CD14-positive monocyte (primary cell): ENCODE data around the gene LAMA3. TPM values are rescaled to one million over a fixed set of nuclear protein-coding genes. Genes with fewer than 3 reads are reported as not detected.

Source experiments
- DNase-seq, 3 donors: peaks; one replicate each; pipeline ENCODE4 v3.0.0-alpha.2; 2011 to 2022
- H2AFZ ChIP-seq: 2 replicates; pipeline ENCODE4 v1.6.0; 2012; ENCODE audit warnings: mild to moderate bottlenecking, low read depth, low read length, inconsistent platforms; ENCODE audit not compliant: insufficient read depth, poor library complexity, severe bottlenecking
- H3K27ac ChIP-seq, 2 donors: 1 replicate in 1 of 2; 2 replicates in 1 of 2; pipeline ENCODE4 v1.5.1; 2012 to 2013; ENCODE audit warnings: low read length in 2 of 2, control low read depth in 1 of 2, inconsistent platforms in 1 of 2, low read depth in 1 of 2, mild to moderate bottlenecking in 1 of 2
- H3K27me3 ChIP-seq, 2 donors: one replicate each; pipeline versions ENCODE4 v1.6.0 to v1.6.1; 2011 to 2013; ENCODE audit warnings: low read length in 2 of 2; ENCODE audit not compliant: control insufficient read depth in 2 of 2, insufficient read depth in 2 of 2
- H3K36me3 ChIP-seq, 2 donors: replicated peaks in 1 of 2; 1 replicate in 1 of 2; 2 replicates in 1 of 2; pipeline versions ENCODE4 v1.5.1 to v1.6.1; 2012 to 2013; ENCODE audit warnings: low read length in 2 of 2, control low read depth in 1 of 2, inconsistent platforms in 1 of 2, mild to moderate bottlenecking in 1 of 2; ENCODE audit not compliant: insufficient read depth in 2 of 2, control insufficient read depth in 1 of 2
- H3K4me1 ChIP-seq, 2 donors: 1 replicate in 1 of 2; 2 replicates in 1 of 2; pipeline versions ENCODE4 v1.5.1 to v1.6.1; 2012 to 2013; ENCODE audit warnings: low read length in 2 of 2, control low read depth in 1 of 2, inconsistent platforms in 1 of 2, mild to moderate bottlenecking in 1 of 2, moderate library complexity in 1 of 2; ENCODE audit not compliant: insufficient read depth in 2 of 2, control insufficient read depth in 1 of 2
- H3K4me2 ChIP-seq: replicated peaks from 2 replicates; pipeline ENCODE3; 2012; ENCODE audit warnings: low read length, moderate library complexity, mild to moderate bottlenecking; ENCODE audit not compliant: poor library complexity, severe bottlenecking; ENCODE audit errors: extremely low read depth
- H3K4me3 ChIP-seq, 3 experiments: fragments of 200-600 bp in 1 of 3; sonication (generic) in 1 of 3; replicated peaks in 1 of 3; 1 replicate in 2 of 3; 2 replicates in 1 of 3; pipeline ENCODE4 v1.5.1; 2011 to 2013; ENCODE audit warnings: low read length in 3 of 3, mild to moderate bottlenecking in 3 of 3, control low read depth in 2 of 3, low read depth in 2 of 3, inconsistent platforms in 1 of 3, moderate library complexity in 1 of 3
- H3K79me2 ChIP-seq: 2 replicates; pipeline ENCODE4 v1.6.0; 2012; ENCODE audit warnings: mild to moderate bottlenecking, control low read depth, inconsistent platforms, low read length, moderate library complexity; ENCODE audit not compliant: insufficient read depth
- H3K9ac ChIP-seq: 2 replicates; pipeline ENCODE4 v1.6.0; 2017; ENCODE audit warnings: low read length, mild to moderate bottlenecking; ENCODE audit not compliant: insufficient read depth, poor library complexity, severe bottlenecking
- H3K9me3 ChIP-seq, 2 donors: replicated peaks in 1 of 2; 1 replicate in 1 of 2; 2 replicates in 1 of 2; pipeline versions ENCODE4 v1.5.1 to v1.6.1; 2012 to 2013; ENCODE audit warnings: low read length in 2 of 2, control low read depth in 1 of 2; ENCODE audit not compliant: control insufficient read depth in 1 of 2, insufficient read depth in 1 of 2
- H4K20me1 ChIP-seq: 2 replicates; pipeline ENCODE4 v1.6.0; 2012; ENCODE audit warnings: mild to moderate bottlenecking, low read length, control low read depth, moderate library complexity; ENCODE audit not compliant: insufficient read depth
- H3K27ac Mint-ChIP-seq, 7 donors: one replicate each; pipeline ENCODE4 v1.8.0; 2020; ENCODE audit warnings: mild to moderate bottlenecking in 7 of 7, mixed read lengths in 7 of 7, moderate library complexity in 6 of 7, inconsistent platforms in 2 of 7
- H3K27me3 Mint-ChIP-seq, 3 donors: one replicate each; pipeline ENCODE4 v1.8.0; 2021 to 2022; ENCODE audit warnings: low read depth in 3 of 3, mild to moderate bottlenecking in 3 of 3, mixed read lengths in 3 of 3, moderate library complexity in 3 of 3, inconsistent platforms in 1 of 3
- H3K36me3 Mint-ChIP-seq, 2 donors: one replicate each; pipeline ENCODE4 v1.8.0; 2020; ENCODE audit warnings: mixed read lengths in 2 of 2, inconsistent platforms in 1 of 2, mild to moderate bottlenecking in 1 of 2
- H3K4me1 Mint-ChIP-seq: one replicate; pipeline ENCODE4 v1.8.0; 2020; ENCODE audit warnings: mild to moderate bottlenecking, mixed read lengths
- H3K4me3 Mint-ChIP-seq, 2 donors: one replicate each; pipeline ENCODE4 v1.8.0; 2020; ENCODE audit warnings: mild to moderate bottlenecking in 2 of 2, mixed read lengths in 2 of 2, moderate library complexity in 1 of 2
- H3K9me3 Mint-ChIP-seq, 7 donors: one replicate each; pipeline ENCODE4 v1.8.0; 2020 to 2022; ENCODE audit warnings: mixed read lengths in 7 of 7, mild to moderate bottlenecking in 6 of 7, moderate library complexity in 6 of 7, inconsistent platforms in 2 of 7
- CTCF ChIP-seq: fragments of 200-600 bp; IDR thresholded peaks from one replicate; pipeline ENCODE4 v1.8.0; 2022; ENCODE audit warnings: antibody characterized with exemption, mild to moderate bottlenecking
- WGBS: methylation state at CpG from one replicate; pipeline ENCODE4 v1.1.5; 2013; ENCODE audit warnings: missing lambda C conversion rate; ENCODE audit not compliant: insufficient coverage; 5-methylcytosine and 5-hydroxymethylcytosine counted together
- intact Hi-C, 2 donors: fragments of 100-400 bp; cut with micrococcal nuclease; formaldehyde crosslinking; loops; one replicate each; pipeline versions ENCODE4 v1.15.0 to v1.15.1; 2023
- polyA plus RNA-seq, 3 donors: library from polyadenylated mRNA; depleted of rRNA in 1 of 3; unstranded in 2 of 3; stranded (reverse) in 1 of 3; fragments of 300-500 nt in 2 of 3; fragments of >200 nt in 1 of 3; fragmentation: Illumina TruSeq in 2 of 3; gene quantifications; 1 replicate in 2 of 3; 2 replicates in 1 of 3; pipeline ENCODE4 v1.2.3, GENCODE V29; 2012 to 2021

Gene LAMA3
- polyA plus RNA-seq, 3 donors, result not detected

GRCh38 chr18:23986600-23987359, 297.5 kb downstream of the LAMA3 start:
- H3K27me3 Mint-ChIP-seq, result peaks cover 0 to 4% (median 0%) of the 10 kb centered on the region in 3 donors
- intact Hi-C loops, result no loop called here
- no peaks in the 10 kb centered on the region for H3K36me3 ChIP-seq
- no peak overlapping the region for H3K4me3 ChIP-seq
- no peaks in the 10 kb centered on the region for H3K79me2 ChIP-seq
- no peak for DNase-seq
- H3K9me3 ChIP-seq, result no peaks in the 10 kb centered on the region
- H3K9me3 Mint-ChIP-seq, result peaks cover 0 to 2% (median 0%) of the 10 kb centered on the region in 7 donors
- no peak overlapping the region for H3K4me3 Mint-ChIP-seq
- TF ChIP-seq CTCF, result no peak
- H3K4me1 Mint-ChIP-seq, result no peaks in the 10 kb centered on the region
- H3K27ac ChIP-seq, result no peak overlapping the region
- H2AFZ ChIP-seq, result no peak overlapping the region
- peaks cover 0 to 3% of the 10 kb centered on the region in 2 donors for H3K36me3 Mint-ChIP-seq
- H3K27me3 ChIP-seq, result no peaks in the 10 kb centered on the region
- H3K4me2 ChIP-seq, result no peak overlapping the region
- H3K4me1 ChIP-seq, result no peaks in the 10 kb centered on the region
- H4K20me1 ChIP-seq, result no peaks in the 10 kb centered on the region
- no peak overlapping the region for H3K27ac Mint-ChIP-seq
- no peak overlapping the region for H3K9ac ChIP-seq

GRCh38 chr18:23990474-23991410, 301.5 kb downstream of the LAMA3 start:
- H3K4me3 ChIP-seq, result no peak overlapping the region
- H2AFZ ChIP-seq, result no peak overlapping the region
- H3K4me1 ChIP-seq, result no peaks in the 10 kb centered on the region
- no peak for DNase-seq
- H3K4me1 Mint-ChIP-seq, result no peaks in the 10 kb centered on the region
- intact Hi-C loops, result no loop called here
- peaks cover 0 to 4% (median 0%) of the 10 kb centered on the region in 3 donors for H3K27me3 Mint-ChIP-seq
- no peaks in the 10 kb centered on the region for H4K20me1 ChIP-seq
- no peaks in the 10 kb centered on the region for H3K27me3 ChIP-seq
- no peak for TF ChIP-seq CTCF
- no peaks in the 10 kb centered on the region for H3K9me3 ChIP-seq
- no peaks in the 10 kb centered on the region for H3K79me2 ChIP-seq
- peaks cover 0 to 3% of the 10 kb centered on the region in 2 donors for H3K36me3 Mint-ChIP-seq
- 100% methylated on average over 2 of the region's 6 CpGs for WGBS
- no peak overlapping the region for H3K9ac ChIP-seq
- H3K27ac Mint-ChIP-seq, result no peak overlapping the region
- H3K27ac ChIP-seq, result no peak overlapping the region
- H3K4me2 ChIP-seq, result no peak overlapping the region
- H3K4me3 Mint-ChIP-seq, result no peak overlapping the region
- no peaks in the 10 kb centered on the region for H3K36me3 ChIP-seq
- H3K9me3 Mint-ChIP-seq, result peaks cover 0 to 2% (median 0%) of the 10 kb centered on the region in 7 donors
